ENCODE results near the gene INPP5E. TPM values are rescaled to one million over a fixed set of nuclear protein-coding genes. Genes with fewer than 3 reads are reported as not detected.

INPP5E gene
- total RNA-seq = 10 to 100 TPM in 5 of 9 donors, 1 to 10 TPM in 4; 5.3 to 17.5 (median 10.0) TPM
- 10 to 100 TPM in 2 of 3 donors, 1 to 10 TPM in 1; 2.3 to 27.1 (median 16.6) TPM for polyA plus RNA-seq
- long read RNA-seq, donor 1, full-length matches to known transcripts = 2 of 2 reads
- long read RNA-seq, donor 1, partial matches to known transcripts = 0 of 2 reads
- long read RNA-seq, donor 1, other reads (novel, unspliced or antisense) = 0 of 2 reads
- long read RNA-seq, donor 2 = 0 reads
- long read RNA-seq, donor 3 = 0 reads
- long read RNA-seq, donor 4, partial matches to known transcripts = 0 of 1 reads
- long read RNA-seq, donor 4, other reads (novel, unspliced or antisense) = 1 of 1 reads
- long read RNA-seq, donor 5, full-length matches to known transcripts = 29 of 67 reads
- long read RNA-seq, donor 5, partial matches to known transcripts = 2 of 67 reads
- long read RNA-seq, donor 5, other reads (novel, unspliced or antisense) = 36 of 67 reads
- long read RNA-seq, donor 6, partial matches to known transcripts = 0 of 1 reads
- long read RNA-seq, donor 6, other reads (novel, unspliced or antisense) = 1 of 1 reads
- long read RNA-seq, donor 7 = 0 reads
- long read RNA-seq, donor 8, full-length matches to known transcripts = 3 of 3 reads
- long read RNA-seq, donor 8, partial matches to known transcripts = 0 of 3 reads
- long read RNA-seq, donor 8, other reads (novel, unspliced or antisense) = 0 of 3 reads
- long read RNA-seq, donor 9, full-length matches to known transcripts = 3 of 3 reads
- long read RNA-seq, donor 9, partial matches to known transcripts = 0 of 3 reads
- long read RNA-seq, donor 9, other reads (novel, unspliced or antisense) = 0 of 3 reads
- long read RNA-seq, donor 10, full-length matches to known transcripts = 4 of 4 reads
- long read RNA-seq, donor 10, partial matches to known transcripts = 0 of 4 reads
- long read RNA-seq, donor 10, other reads (novel, unspliced or antisense) = 0 of 4 reads

- intact Hi-C loops (cut with DNase I) = no loop called here
Observed at GRCh38 chr9:136439481-136440408, at the start of gene INPP5E. TSS of gene INPP5E (minus strand) at chr9:136439845. CDS start at chr9:136439419, 426 bp downstream.

GRCh38 chr9:136488247-136489214, 48.9 kb upstream of the INPP5E start:
- no peaks in the 10 kb centered on the region for H3K27me3 ChIP-seq
- peak; percentile 58 to 90 (median 77) for DNase-seq
- no peak overlapping the region for H3K27ac ChIP-seq
- 29 to 33% (median 30%) methylated on average over 18 to 22 of the region's 22 CpGs for WGBS, 4 donors
- H3K9me3 ChIP-seq (replicated peaks in 1 of 3) = no peaks in the 10 kb centered on the region
- TF ChIP-seq POLR2A (IDR thresholded peaks at IDR 0.05) (no peak), CTCF (IDR thresholded peaks at IDR 0.05) (peak; percentile 90 to 99 (median 97))
- intact Hi-C loops (cut with DNase I) = loop anchor here (2.0 kb wide), 1 partner anchor 142 kb away; no protein-coding TSS in a partner anchor
- H3K36me3 ChIP-seq (replicated peaks in 1 of 2) = no peaks in the 10 kb centered on the region
- peaks cover 17 to 29% of the 10 kb centered on the region in 2 donors for H3K4me1 ChIP-seq (replicated peaks in 1 of 2)
- no peak overlapping the region for H3K4me3 ChIP-seq

More at GRCh38 chr9:136439481-136440408, at the start of gene INPP5E:
- peaks cover 0 to 40% of the 10 kb centered on the region in 2 donors for H3K36me3 ChIP-seq (replicated peaks in 1 of 2)
- H3K27ac ChIP-seq = peak within 1 kb of the TSS in 4 of 5 donors; percentile 6 to 80 (median 50)
- H3K9me3 ChIP-seq (replicated peaks in 1 of 3) = no peaks in the 10 kb centered on the region
- peak within 1 kb of the TSS; percentile 16 to 97 (median 62) for H3K4me3 ChIP-seq
- DNase-seq = peak; percentile 58 to 80 (median 73)
- WGBS, 4 donors = 4 to 18% (median 10%) methylated on average over 13 to 90 of the region's 90 CpGs
- TF ChIP-seq CTCF (IDR thresholded peaks at IDR 0.05) (peak in 5 of 6 experiments; percentile 38 to 77 (median 68)), POLR2A (IDR thresholded peaks at IDR 0.05) (peak in 1 of 2 donors; percentile 24)
- no peaks in the 10 kb centered on the region for H3K27me3 ChIP-seq
- peaks cover 26 to 43% of the 10 kb centered on the region in 2 donors for H3K4me1 ChIP-seq (replicated peaks in 1 of 2)

GRCh38 chr9:136487672-136488071, 48.0 kb upstream of the INPP5E start:
- DNase-seq = no peak
- H3K4me3 ChIP-seq = no peak overlapping the region
- H3K27me3 ChIP-seq = no peaks in the 10 kb centered on the region
- intact Hi-C loops (cut with DNase I) = loop anchor here (2.0 kb wide), 1 partner anchor 143 kb away; no protein-coding TSS in a partner anchor
- WGBS, 4 donors = 85 to 89% (median 87%) methylated on average over 4 to 7 of the region's 7 CpGs
- TF ChIP-seq POLR2A (IDR thresholded peaks at IDR 0.05) = no peak
- no peak for TF ChIP-seq CTCF (IDR thresholded peaks at IDR 0.05)
- no peaks in the 10 kb centered on the region for H3K9me3 ChIP-seq (replicated peaks in 1 of 3)
- no peaks in the 10 kb centered on the region for H3K36me3 ChIP-seq (replicated peaks in 1 of 2)
- peaks cover 17 to 29% of the 10 kb centered on the region in 2 donors for H3K4me1 ChIP-seq (replicated peaks in 1 of 2)
- H3K27ac ChIP-seq = no peak overlapping the region

All from adrenal gland (tissue), 19 donors.